PC-9 (cell line): ENCODE measurements around the gene YPEL2.

Source experiments
- EZH2 ChIP-seq: fragments of 200-600 bp; sonication (generic); IDR thresholded peaks from 2 replicates; pipeline ENCODE4 v1.8.0; 2017; ENCODE audit warnings: antibody characterized with exemption, low read depth
- TF ChIP-seq, protein P1 (sequence below): fragments of 200-600 bp; sonication (generic); conservative IDR thresholded peaks from 2 replicates; pipeline ENCODE4 v1.6.1; 2017; ENCODE audit warnings: mixed run types, antibody characterized with exemption, mild to moderate bottlenecking, moderate library complexity

DNA sequence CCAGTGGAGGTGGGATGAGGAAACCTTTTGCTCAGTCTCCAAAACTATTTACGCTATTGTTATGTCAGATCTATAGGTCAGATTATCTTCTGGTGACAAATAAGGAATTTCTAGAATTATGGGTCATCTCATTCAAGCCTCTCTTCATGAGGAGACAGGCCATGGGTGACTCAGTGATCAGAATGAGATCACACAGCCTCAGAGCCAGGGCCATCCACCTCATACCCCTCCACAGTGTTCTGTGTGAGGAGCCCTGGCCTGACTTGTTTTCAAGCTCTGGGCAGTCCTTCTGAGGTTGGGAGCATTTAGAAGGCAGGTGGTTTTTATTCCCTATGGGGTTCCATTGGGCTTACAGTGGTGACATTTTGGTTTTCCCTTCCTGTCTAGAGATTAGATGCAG lies 26.5 kb downstream of the YPEL2 start:
- TF ChIP-seq, protein P1, sequence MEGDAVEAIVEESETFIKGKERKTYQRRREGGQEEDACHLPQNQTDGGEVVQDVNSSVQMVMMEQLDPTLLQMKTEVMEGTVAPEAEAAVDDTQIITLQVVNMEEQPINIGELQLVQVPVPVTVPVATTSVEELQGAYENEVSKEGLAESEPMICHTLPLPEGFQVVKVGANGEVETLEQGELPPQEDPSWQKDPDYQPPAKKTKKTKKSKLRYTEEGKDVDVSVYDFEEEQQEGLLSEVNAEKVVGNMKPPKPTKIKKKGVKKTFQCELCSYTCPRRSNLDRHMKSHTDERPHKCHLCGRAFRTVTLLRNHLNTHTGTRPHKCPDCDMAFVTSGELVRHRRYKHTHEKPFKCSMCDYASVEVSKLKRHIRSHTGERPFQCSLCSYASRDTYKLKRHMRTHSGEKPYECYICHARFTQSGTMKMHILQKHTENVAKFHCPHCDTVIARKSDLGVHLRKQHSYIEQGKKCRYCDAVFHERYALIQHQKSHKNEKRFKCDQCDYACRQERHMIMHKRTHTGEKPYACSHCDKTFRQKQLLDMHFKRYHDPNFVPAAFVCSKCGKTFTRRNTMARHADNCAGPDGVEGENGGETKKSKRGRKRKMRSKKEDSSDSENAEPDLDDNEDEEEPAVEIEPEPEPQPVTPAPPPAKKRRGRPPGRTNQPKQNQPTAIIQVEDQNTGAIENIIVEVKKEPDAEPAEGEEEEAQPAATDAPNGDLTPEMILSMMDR: no peak
- no peak for TF ChIP-seq EZH2
